D721Med (cell line): Measurements from ENCODE around the gene ECHDC3.

Experiments used
- DNase-seq: peaks from one replicate; pipeline ENCODE4 v3.0.0; 2011; ENCODE audit warnings: low spot score; ENCODE audit not compliant: insufficient read length
- FAIRE-seq: peaks from 2 replicates; lab custom pipeline; 2011; peaks lifted over from hg19 to GRCh38; lab: Jason Lieb, UNC
- TF ChIP-seq, protein P1 (sequence below): IDR thresholded peaks from 2 replicates; pipeline ENCODE4 v1.5.1; 2012; ENCODE audit warnings: mild to moderate bottlenecking, control low read depth; ENCODE audit not compliant: insufficient read depth; ENCODE audit errors: missing control alignments

The ECHDC3 gene

DNA sequence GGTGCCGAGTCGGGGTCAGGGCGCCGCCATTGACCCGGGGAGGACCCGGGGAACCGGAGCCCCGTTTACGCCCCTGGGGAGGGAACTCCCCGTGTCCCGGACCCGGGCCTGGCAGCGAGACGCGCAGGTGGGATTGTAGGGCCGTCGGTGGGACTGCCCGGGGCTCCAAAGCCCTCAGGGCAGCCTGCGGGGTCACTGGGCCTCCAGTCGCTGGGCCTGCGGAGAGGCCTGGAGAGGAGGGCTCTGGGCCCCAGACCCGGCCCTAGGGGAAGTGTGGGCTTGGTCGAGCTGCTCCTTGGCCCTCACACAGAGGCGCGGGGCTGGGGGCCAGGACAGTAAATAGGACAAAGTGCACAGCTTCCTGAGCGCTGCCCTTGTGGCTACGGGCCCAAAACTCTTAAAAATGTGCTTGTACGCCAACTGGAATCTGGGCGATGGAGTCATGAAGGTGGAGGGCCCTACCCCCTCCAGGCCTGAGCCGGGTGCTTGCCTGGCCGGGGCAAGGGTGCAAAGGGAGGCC is 657 bp downstream of the ECHDC3 start:
- FAIRE-seq (no peak), DNase-seq (peak; percentile 26)
- TF ChIP-seq, protein P1, sequence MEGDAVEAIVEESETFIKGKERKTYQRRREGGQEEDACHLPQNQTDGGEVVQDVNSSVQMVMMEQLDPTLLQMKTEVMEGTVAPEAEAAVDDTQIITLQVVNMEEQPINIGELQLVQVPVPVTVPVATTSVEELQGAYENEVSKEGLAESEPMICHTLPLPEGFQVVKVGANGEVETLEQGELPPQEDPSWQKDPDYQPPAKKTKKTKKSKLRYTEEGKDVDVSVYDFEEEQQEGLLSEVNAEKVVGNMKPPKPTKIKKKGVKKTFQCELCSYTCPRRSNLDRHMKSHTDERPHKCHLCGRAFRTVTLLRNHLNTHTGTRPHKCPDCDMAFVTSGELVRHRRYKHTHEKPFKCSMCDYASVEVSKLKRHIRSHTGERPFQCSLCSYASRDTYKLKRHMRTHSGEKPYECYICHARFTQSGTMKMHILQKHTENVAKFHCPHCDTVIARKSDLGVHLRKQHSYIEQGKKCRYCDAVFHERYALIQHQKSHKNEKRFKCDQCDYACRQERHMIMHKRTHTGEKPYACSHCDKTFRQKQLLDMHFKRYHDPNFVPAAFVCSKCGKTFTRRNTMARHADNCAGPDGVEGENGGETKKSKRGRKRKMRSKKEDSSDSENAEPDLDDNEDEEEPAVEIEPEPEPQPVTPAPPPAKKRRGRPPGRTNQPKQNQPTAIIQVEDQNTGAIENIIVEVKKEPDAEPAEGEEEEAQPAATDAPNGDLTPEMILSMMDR: no peak

DNA sequence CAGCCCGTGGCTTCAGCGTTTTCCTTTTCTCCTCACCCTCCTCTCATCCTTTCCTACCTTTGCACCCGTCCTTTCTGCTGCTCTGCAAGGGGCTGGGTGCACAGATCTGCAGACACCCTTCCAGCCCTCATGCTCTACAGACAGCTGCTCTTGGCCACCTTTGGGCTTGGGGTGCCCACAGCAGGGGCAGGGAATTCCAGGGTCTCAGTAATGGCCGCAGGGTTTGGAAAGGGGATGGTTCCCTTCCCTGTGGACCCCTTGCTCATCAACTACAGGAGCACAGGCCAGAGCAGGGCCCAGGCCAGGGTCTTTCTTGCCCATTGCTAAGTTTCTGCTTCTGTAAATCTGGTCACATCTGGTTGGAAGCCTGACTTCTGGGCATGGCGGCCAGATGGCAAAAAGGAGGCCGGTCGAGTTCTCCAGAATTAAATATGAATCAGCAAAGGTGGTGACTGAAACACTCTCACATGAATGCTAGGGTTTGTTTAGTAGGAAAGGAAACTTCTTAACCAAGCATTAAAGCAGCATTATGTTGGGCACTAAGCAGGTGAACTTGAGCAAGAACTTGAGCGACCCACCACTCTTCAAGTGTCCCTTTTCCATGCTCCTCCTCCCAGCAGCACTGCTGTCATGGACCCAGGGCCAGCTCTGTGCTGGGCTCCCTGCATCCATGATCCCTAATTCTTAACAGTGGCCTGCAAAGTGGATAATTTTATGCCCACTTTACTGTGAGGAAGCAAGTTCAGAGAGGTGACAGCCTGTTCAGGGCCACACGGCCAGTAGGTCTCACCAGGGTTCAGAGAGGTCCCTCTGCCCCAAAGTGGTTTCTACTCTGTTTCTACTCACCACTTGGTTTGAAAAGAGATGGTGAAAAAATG is 1.5 kb downstream of the ECHDC3 start:
- FAIRE-seq (no peak), DNase-seq (no peak)
- TF ChIP-seq, protein P1: no peak

DNA sequence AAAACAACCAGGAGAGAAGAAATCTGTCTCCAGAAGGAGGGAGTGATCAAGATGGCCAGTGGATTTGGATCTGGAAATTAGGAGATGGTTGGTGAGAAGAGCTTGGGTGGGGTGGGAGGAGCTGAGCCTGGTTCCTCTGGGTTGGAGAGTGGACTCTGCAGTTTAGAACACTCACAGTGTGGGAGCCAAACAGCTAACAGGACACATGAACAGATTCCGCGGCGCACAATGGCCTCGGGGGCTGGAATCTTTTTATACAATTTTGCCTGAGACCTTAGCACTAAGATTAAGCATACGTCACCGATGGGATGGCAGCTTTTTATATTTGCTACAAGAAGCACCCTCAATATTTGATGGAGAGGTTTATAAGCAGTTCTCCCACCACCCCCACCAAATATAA is 2.9 kb downstream of the ECHDC3 start:
- FAIRE-seq (no peak), DNase-seq (no peak)
- TF ChIP-seq, protein P1: no peak

DNA sequence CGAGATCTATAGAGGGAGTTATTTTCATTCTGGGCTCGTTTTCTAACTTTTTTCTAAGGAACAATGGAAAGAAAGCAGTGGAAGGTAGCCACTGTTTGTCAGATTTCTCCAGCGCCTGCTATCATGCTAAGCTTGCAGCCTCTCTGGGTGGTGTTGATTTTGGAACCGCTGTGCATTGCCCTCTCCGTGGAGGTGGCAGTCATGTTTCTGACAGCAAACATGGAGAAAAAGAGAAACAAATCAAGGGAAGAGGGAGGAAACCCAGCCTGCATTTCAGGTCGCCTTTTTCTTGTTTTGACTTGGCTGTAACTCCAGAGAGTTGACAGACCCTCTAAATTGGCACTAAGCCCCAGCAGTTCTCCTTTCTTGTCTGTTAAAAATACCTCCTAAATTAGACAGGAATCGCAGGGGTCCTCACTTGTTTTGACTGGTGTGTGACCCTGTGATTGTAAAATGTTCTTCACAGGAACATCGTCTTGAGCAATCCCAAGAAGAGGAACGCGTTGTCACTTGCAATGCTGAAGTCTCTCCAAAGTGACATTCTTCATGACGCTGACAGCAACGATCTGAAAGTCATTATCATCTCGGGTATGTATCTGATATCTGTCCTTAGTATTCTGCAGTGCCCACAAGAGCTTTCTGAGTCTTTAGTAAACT is 4.8 kb downstream of the ECHDC3 start:
- TF ChIP-seq, protein P1: no peak
- FAIRE-seq: peak; percentile 38
- DNase-seq: no peak

DNA sequence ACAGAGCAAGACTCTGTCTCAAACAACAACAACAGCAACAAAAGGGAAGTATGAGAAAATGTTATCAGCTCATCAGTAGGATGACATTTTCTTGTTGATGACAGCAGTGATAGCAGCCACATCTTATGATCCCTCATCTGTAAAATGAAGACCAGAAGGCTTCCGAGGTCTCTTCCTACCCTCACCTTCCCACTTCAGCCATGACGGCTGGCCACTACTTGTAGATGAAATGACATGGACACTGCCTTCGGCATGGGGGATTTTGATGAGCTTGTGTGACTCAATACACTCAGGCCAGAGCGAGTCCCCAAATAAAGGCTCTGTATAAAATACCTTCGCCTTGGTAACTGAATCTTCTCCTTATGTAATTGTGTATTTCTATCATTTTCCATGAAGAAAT is 6.7 kb downstream of the ECHDC3 start:
- no peak for FAIRE-seq
- no peak for DNase-seq

DNA sequence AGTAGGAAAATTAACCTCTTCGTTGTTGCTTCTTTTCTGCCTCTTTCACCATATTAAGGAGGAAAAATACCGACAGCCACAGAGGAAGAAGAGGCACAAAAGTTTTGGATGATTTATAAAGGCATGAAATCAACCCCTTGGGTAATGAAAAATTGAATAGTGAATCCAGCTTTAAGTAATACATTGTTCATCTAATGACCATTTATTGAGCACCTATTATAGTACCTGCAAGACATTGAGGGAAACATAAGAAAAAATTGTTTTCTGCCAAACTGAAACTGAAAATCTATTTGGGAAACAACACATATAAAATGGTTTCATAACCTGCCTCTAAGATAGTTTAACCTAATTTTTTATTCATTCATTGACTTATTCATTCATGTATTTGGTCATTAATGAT is 8.2 kb downstream of the ECHDC3 start:
- no peak for FAIRE-seq
- no peak for DNase-seq
- TF ChIP-seq, protein P1: no peak

More for the DNA sequence above, 6.7 kb downstream of the ECHDC3 start:
- TF ChIP-seq, protein P1: no peak
